ENCODE results near the gene MALRD1.

DNA sequence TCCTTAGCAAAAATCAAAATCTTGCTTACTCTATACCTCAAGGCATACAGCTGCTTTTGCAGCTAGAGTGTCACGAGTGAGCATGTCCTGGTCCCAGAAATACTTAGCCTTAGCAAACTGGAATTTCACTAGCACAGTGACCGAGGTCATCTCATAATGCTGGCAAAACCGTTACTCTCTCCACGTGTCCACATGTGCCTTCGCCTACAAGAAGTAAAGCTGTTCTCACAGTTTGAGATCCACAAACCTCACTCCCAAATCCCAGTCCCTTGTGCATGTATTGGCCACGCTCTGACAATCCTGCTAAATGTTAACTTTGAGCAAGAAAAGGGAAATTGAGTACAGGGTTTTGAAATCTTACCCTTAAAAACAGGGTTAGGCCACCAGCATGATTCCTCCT lies 656.6 kb downstream of the MALRD1 start:
- TF ChIP-seq FOXP1 (CRISPR knock-in tag; IDR thresholded peaks at IDR 0.05; ENCODE audit: borderline replicate concordance), result no peak
- TF ChIP-seq, protein P1, sequence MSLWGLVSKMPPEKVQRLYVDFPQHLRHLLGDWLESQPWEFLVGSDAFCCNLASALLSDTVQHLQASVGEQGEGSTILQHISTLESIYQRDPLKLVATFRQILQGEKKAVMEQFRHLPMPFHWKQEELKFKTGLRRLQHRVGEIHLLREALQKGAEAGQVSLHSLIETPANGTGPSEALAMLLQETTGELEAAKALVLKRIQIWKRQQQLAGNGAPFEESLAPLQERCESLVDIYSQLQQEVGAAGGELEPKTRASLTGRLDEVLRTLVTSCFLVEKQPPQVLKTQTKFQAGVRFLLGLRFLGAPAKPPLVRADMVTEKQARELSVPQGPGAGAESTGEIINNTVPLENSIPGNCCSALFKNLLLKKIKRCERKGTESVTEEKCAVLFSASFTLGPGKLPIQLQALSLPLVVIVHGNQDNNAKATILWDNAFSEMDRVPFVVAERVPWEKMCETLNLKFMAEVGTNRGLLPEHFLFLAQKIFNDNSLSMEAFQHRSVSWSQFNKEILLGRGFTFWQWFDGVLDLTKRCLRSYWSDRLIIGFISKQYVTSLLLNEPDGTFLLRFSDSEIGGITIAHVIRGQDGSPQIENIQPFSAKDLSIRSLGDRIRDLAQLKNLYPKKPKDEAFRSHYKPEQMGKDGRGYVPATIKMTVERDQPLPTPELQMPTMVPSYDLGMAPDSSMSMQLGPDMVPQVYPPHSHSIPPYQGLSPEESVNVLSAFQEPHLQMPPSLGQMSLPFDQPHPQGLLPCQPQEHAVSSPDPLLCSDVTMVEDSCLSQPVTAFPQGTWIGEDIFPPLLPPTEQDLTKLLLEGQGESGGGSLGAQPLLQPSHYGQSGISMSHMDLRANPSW (CRISPR knock-in tag; conservative IDR thresholded peaks at IDR 0.05; ENCODE audit: low read depth), result no peak
- no peak for TF ChIP-seq SP1 (CRISPR knock-in tag; conservative IDR thresholded peaks at IDR 0.05)
- TF ChIP-seq ZBTB21 (CRISPR knock-in tag; IDR thresholded peaks at IDR 0.05; ENCODE audit: borderline replicate concordance), result no peak
